ENCODE results near the gene DIPK1A. TPM values are rescaled to one million over a fixed set of nuclear protein-coding genes. Genes with fewer than 3 reads are reported as not detected.

DIPK1A gene
- total RNA-seq, 1 experiment from 2014 or later = 4.8 TPM

DNA sequence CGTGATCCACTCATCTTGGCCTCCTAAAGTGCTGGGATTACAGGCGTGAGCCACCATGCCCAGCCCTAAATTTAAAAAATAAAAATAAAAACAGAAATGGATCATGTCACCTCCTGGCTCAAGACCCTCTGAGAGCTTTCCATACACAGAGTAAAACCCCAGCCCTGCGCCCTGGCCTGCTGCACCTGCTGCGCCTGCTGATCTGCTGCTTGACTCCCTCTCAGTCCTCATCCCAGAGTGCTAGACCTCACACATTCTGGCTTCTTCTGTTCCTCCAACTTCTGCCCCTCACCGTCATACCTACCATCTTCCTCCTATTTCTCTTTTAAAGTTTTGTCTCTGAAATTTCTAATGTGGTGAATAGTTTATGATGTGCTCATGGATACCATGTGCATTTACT, 42.7 kb upstream of the DIPK1A start:
- no peaks in the 10 kb centered on the region for H3K27me3 Mint-ChIP-seq (ENCODE audit: low read depth)
- H3K9me3 Mint-ChIP-seq = no peaks in the 10 kb centered on the region
- H3K4me1 Mint-ChIP-seq = peaks cover 31% of the 10 kb centered on the region
- no peak overlapping the region for H3K4me3 Mint-ChIP-seq
- ATAC-seq (no peak), DNase-seq (ENCODE audit: low spot score) (no peak)
- TF ChIP-seq, protein P1, sequence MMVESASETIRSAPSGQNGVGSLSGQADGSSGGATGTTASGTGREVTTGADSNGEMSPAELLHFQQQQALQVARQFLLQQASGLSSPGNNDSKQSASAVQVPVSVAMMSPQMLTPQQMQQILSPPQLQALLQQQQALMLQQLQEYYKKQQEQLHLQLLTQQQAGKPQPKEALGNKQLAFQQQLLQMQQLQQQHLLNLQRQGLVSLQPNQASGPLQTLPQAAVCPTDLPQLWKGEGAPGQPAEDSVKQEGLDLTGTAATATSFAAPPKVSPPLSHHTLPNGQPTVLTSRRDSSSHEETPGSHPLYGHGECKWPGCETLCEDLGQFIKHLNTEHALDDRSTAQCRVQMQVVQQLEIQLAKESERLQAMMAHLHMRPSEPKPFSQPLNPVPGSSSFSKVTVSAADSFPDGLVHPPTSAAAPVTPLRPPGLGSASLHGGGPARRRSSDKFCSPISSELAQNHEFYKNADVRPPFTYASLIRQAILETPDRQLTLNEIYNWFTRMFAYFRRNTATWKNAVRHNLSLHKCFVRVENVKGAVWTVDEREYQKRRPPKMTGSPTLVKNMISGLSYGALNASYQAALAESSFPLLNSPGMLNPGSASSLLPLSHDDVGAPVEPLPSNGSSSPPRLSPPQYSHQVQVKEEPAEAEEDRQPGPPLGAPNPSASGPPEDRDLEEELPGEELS (CRISPR knock-in tag; IDR thresholded peaks at IDR 0.05) = no peak
- TF ChIP-seq ZNF263 (CRISPR knock-in tag; IDR thresholded peaks at IDR 0.05; ENCODE audit: low read depth) (no peak), TEAD4 (CRISPR knock-in tag; IDR thresholded peaks at IDR 0.05) (no peak), NFYB (CRISPR knock-in tag; conservative IDR thresholded peaks at IDR 0.05; ENCODE audit: low read depth) (no peak), FOXK1 (CRISPR knock-in tag; IDR thresholded peaks at IDR 0.05) (no peak), HMGA2 (CRISPR knock-in tag; IDR thresholded peaks at IDR 0.05) (no peak), SMAD4 (CRISPR knock-in tag; IDR thresholded peaks at IDR 0.05) (no peak), RELA (CRISPR knock-in tag; IDR thresholded peaks at IDR 0.05; ENCODE audit: borderline replicate concordance) (no peak), CREB1 (CRISPR knock-in tag; IDR thresholded peaks at IDR 0.05) (no peak)
- TF ChIP-seq, protein P2, sequence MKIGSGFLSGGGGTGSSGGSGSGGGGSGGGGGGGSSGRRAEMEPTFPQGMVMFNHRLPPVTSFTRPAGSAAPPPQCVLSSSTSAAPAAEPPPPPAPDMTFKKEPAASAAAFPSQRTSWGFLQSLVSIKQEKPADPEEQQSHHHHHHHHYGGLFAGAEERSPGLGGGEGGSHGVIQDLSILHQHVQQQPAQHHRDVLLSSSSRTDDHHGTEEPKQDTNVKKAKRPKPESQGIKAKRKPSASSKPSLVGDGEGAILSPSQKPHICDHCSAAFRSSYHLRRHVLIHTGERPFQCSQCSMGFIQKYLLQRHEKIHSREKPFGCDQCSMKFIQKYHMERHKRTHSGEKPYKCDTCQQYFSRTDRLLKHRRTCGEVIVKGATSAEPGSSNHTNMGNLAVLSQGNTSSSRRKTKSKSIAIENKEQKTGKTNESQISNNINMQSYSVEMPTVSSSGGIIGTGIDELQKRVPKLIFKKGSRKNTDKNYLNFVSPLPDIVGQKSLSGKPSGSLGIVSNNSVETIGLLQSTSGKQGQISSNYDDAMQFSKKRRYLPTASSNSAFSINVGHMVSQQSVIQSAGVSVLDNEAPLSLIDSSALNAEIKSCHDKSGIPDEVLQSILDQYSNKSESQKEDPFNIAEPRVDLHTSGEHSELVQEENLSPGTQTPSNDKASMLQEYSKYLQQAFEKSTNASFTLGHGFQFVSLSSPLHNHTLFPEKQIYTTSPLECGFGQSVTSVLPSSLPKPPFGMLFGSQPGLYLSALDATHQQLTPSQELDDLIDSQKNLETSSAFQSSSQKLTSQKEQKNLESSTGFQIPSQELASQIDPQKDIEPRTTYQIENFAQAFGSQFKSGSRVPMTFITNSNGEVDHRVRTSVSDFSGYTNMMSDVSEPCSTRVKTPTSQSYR (CRISPR knock-in tag; IDR thresholded peaks at IDR 0.05) = no peak
- TF ChIP-seq, protein P3, sequence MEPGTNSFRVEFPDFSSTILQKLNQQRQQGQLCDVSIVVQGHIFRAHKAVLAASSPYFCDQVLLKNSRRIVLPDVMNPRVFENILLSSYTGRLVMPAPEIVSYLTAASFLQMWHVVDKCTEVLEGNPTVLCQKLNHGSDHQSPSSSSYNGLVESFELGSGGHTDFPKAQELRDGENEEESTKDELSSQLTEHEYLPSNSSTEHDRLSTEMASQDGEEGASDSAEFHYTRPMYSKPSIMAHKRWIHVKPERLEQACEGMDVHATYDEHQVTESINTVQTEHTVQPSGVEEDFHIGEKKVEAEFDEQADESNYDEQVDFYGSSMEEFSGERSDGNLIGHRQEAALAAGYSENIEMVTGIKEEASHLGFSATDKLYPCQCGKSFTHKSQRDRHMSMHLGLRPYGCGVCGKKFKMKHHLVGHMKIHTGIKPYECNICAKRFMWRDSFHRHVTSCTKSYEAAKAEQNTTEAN (CRISPR knock-in tag; IDR thresholded peaks at IDR 0.05) = no peak
- TF ChIP-seq, protein P4, sequence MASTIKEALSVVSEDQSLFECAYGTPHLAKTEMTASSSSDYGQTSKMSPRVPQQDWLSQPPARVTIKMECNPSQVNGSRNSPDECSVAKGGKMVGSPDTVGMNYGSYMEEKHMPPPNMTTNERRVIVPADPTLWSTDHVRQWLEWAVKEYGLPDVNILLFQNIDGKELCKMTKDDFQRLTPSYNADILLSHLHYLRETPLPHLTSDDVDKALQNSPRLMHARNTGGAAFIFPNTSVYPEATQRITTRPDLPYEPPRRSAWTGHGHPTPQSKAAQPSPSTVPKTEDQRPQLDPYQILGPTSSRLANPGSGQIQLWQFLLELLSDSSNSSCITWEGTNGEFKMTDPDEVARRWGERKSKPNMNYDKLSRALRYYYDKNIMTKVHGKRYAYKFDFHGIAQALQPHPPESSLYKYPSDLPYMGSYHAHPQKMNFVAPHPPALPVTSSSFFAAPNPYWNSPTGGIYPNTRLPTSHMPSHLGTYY (CRISPR knock-in tag; IDR thresholded peaks at IDR 0.05) = no peak
- TF ChIP-seq, protein P5, sequence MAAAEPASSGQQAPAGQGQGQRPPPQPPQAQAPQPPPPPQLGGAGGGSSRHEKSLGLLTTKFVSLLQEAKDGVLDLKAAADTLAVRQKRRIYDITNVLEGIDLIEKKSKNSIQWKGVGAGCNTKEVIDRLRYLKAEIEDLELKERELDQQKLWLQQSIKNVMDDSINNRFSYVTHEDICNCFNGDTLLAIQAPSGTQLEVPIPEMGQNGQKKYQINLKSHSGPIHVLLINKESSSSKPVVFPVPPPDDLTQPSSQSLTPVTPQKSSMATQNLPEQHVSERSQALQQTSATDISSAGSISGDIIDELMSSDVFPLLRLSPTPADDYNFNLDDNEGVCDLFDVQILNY (CRISPR knock-in tag; IDR thresholded peaks at IDR 0.05) = no peak
- TF ChIP-seq, protein P6, sequence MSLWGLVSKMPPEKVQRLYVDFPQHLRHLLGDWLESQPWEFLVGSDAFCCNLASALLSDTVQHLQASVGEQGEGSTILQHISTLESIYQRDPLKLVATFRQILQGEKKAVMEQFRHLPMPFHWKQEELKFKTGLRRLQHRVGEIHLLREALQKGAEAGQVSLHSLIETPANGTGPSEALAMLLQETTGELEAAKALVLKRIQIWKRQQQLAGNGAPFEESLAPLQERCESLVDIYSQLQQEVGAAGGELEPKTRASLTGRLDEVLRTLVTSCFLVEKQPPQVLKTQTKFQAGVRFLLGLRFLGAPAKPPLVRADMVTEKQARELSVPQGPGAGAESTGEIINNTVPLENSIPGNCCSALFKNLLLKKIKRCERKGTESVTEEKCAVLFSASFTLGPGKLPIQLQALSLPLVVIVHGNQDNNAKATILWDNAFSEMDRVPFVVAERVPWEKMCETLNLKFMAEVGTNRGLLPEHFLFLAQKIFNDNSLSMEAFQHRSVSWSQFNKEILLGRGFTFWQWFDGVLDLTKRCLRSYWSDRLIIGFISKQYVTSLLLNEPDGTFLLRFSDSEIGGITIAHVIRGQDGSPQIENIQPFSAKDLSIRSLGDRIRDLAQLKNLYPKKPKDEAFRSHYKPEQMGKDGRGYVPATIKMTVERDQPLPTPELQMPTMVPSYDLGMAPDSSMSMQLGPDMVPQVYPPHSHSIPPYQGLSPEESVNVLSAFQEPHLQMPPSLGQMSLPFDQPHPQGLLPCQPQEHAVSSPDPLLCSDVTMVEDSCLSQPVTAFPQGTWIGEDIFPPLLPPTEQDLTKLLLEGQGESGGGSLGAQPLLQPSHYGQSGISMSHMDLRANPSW (CRISPR knock-in tag; conservative IDR thresholded peaks at IDR 0.05; ENCODE audit: low read depth) = no peak
- H3K27ac Mint-ChIP-seq = no peak overlapping the region
- no peaks in the 10 kb centered on the region for H3K36me3 Mint-ChIP-seq
- POLR2A ChIA-PET = no interaction called here
- CTCF ChIA-PET = no interaction called here

DNA sequence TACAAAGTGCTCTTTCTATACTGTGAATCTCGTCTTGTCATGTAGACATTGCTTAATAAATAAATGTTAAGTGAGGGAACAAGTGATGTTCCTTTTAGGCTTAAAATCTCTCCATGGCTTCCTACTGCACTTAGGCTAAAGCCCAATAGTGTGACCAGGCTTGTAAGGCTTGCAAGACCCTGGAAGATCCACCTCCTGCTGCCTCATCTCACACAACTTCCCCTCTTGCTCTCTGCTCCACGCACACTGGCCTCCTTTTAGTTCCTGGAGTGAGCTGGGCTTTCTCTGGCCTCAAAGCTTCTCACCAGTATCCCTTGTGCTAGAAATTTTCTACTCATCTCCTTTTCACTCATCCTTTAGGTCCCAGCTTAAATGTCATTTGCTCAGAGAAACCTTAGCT, 41.5 kb upstream of the DIPK1A start:
- peaks cover 23% of the 10 kb centered on the region for H3K4me1 Mint-ChIP-seq
- no peak for DNase-seq (ENCODE audit: low spot score)
- no peak overlapping the region for H3K4me3 Mint-ChIP-seq
- H3K36me3 Mint-ChIP-seq = no peaks in the 10 kb centered on the region
- ChIA-PET CTCF (no interaction called here), POLR2A (no interaction called here)
- no peak for TF ChIP-seq PRRX2 (CRISPR knock-in tag; IDR thresholded peaks at IDR 0.05)
- TF ChIP-seq HMGA2 (CRISPR knock-in tag; IDR thresholded peaks at IDR 0.05) = no peak
- TF ChIP-seq NFE2L1 (CRISPR knock-in tag; IDR thresholded peaks at IDR 0.05) = no peak
- TF ChIP-seq, protein P7, sequence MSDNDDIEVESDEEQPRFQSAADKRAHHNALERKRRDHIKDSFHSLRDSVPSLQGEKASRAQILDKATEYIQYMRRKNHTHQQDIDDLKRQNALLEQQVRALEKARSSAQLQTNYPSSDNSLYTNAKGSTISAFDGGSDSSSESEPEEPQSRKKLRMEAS (CRISPR knock-in tag; IDR thresholded peaks at IDR 0.05) = no peak
- TF ChIP-seq CREM (CRISPR knock-in tag; IDR thresholded peaks at IDR 0.05) = no peak
- TF ChIP-seq, protein P8, sequence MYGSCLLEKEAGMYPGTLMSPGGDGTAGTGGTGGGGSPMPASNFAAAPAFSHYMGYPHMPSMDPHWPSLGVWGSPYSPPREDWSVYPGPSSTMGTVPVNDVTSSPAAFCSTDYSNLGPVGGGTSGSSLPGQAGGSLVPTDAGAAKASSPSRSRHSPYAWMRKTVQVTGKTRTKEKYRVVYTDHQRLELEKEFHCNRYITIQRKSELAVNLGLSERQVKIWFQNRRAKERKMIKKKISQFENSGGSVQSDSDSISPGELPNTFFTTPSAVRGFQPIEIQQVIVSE (CRISPR knock-in tag; IDR thresholded peaks at IDR 0.05; ENCODE audit: borderline replicate concordance) = no peak
- TF ChIP-seq, protein P5 (CRISPR knock-in tag; IDR thresholded peaks at IDR 0.05) = no peak
- TF ChIP-seq, protein P3 (CRISPR knock-in tag; IDR thresholded peaks at IDR 0.05) = no peak
- TF ChIP-seq ZNF138 (CRISPR knock-in tag; conservative IDR thresholded peaks at IDR 0.05) = no peak
- no peak for ATAC-seq
- no peak overlapping the region for H3K27ac Mint-ChIP-seq
- H3K27me3 Mint-ChIP-seq (ENCODE audit: low read depth) = no peaks in the 10 kb centered on the region
- H3K9me3 Mint-ChIP-seq = no peaks in the 10 kb centered on the region
